Measurements from ENCODE around the gene PPIL1. TPM values are rescaled to one million over a fixed set of nuclear protein-coding genes. Genes with fewer than 3 reads are reported as not detected.

PPIL1 gene
- total and polyA plus RNA-seq, 2 of the 8 experiments (the other 6 are each of a cell fraction or from before 2014, with no cell fraction given): 83.7 to 86.5 TPM

- H2BK120ac ChIP-seq (replicated peaks; ENCODE audit: low read depth, low read length): no peak overlapping the region
- TF ChIP-seq CEBPB (IDR thresholded peaks at IDR 0.05; ENCODE audit: low read depth, low read length): no peak
- no peak for TF ChIP-seq FOSL1 (IDR thresholded peaks at IDR 0.05; ENCODE audit: insufficient read depth, low read depth, low read length)
- no peak for TF ChIP-seq SRF (IDR thresholded peaks at IDR 0.05; ENCODE audit: low read depth, low read length)
- no peak for TF ChIP-seq MAFK (IDR thresholded peaks at IDR 0.05; ENCODE audit: low read depth, low read length)
- no peak for TF ChIP-seq TBP (IDR thresholded peaks at IDR 0.05; ENCODE audit: low read depth, low read length)
- no peak for TF ChIP-seq SP2 (IDR thresholded peaks at IDR 0.05; ENCODE audit: low read length)
- no peak for TF ChIP-seq SAP30 (IDR thresholded peaks at IDR 0.05; ENCODE audit: insufficient read depth, insufficient replicate concordance, low read length)
- TF ChIP-seq CHD1 (IDR thresholded peaks at IDR 0.05; ENCODE audit: low read depth, low read length): no peak
- TF ChIP-seq PHF8 (conservative IDR thresholded peaks at IDR 0.05; ENCODE audit: low read depth, low read length): no peak
- TF ChIP-seq RBBP5 (IDR thresholded peaks at IDR 0.05; ENCODE audit: borderline replicate concordance, low read depth, low read length): no peak
- TF ChIP-seq CBX8 (IDR thresholded peaks at IDR 0.05; ENCODE audit: borderline replicate concordance, low read depth, low read length): no peak
- no peak for TF ChIP-seq USF2 (IDR thresholded peaks at IDR 0.05; ENCODE audit: low read length)
- TF ChIP-seq TEAD4 (IDR thresholded peaks at IDR 0.05; ENCODE audit: low read depth, low read length): no peak
- no peaks in the 10 kb centered on the region for H3K79me2 ChIP-seq (ENCODE audit: control insufficient read depth in 1 of 2, insufficient read depth in 2 of 2, low read length in 2 of 2)
- H2BK12ac ChIP-seq (ENCODE audit: low read depth, low read length): no peak overlapping the region
- H3K14ac ChIP-seq (ENCODE audit: insufficient read length): no peak overlapping the region
- no peak overlapping the region for H3K27ac ChIP-seq (ENCODE audit: low read depth, low read length)
- no peak overlapping the region for H2AFZ ChIP-seq (ENCODE audit: low read length)
- no peak overlapping the region for H3K4me3 ChIP-seq (ENCODE audit: extremely low read depth in 1 of 4, insufficient read depth in 2 of 4, low read depth in 3 of 4, low read length in 4 of 4)
- H2BK15ac ChIP-seq (ENCODE audit: low read length): no peak overlapping the region
- H3K9me3 ChIP-seq (ENCODE audit: insufficient read depth in 2 of 2, low read depth in 1 of 2, low read length in 1 of 2): no peaks in the 10 kb centered on the region
- H3K4ac ChIP-seq (replicated peaks; ENCODE audit: insufficient read length, low read depth, low read length): no peak overlapping the region
- no peaks in the 10 kb centered on the region for H3K4me1 ChIP-seq (replicated peaks in 1 of 4; ENCODE audit: control insufficient read depth in 3 of 4, insufficient read depth in 4 of 4, low read length in 3 of 4)
- ChIA-PET POLR2A (ENCODE audit: partially characterized antibody) (no interaction called here), CTCF (ENCODE audit: partially characterized antibody) (interaction anchor here (0.6 to 11.4 kb wide), 7 partner anchors 10 to 337 kb away, joined by 3 to 154 read pairs (median 7); no protein-coding TSS in a partner anchor)
- H3K27me3 ChIP-seq (replicated peaks in 1 of 4; ENCODE audit: control insufficient read depth in 3 of 4, extremely low read depth in 1 of 4, insufficient read depth in 3 of 4, low read length in 3 of 4): no peaks in the 10 kb centered on the region
- H2BK5ac ChIP-seq (ENCODE audit: low read depth, low read length): no peak overlapping the region
- H2BK20ac ChIP-seq (ENCODE audit: low read length): no peak overlapping the region
- H3K18ac ChIP-seq (ENCODE audit: extremely low read depth, low read length): no peak overlapping the region
- WGBS, 2 experiments (ENCODE audit: extremely low coverage in 1 of 2, insufficient coverage in 1 of 2, insufficient read length in 1 of 2, insufficient replicate concordance in 2 of 2, low coverage in 1 of 2, low lambda C conversion rate in 2 of 2, missing lambda C conversion rate in 1 of 2): 65% methylated on average over 3 of the region's 3 CpGs; no CpG with 5 or more reads in 1 of the 2 experiments
- H3K36me3 ChIP-seq (ENCODE audit: control insufficient read depth in 2 of 4, insufficient read depth in 4 of 4, low read length in 3 of 4): no peaks in the 10 kb centered on the region
- H4K8ac ChIP-seq (ENCODE audit: extremely low read depth, insufficient read depth, low read length): no peak overlapping the region
- no peak overlapping the region for H2AK5ac ChIP-seq (ENCODE audit: low read depth, low read length)
- H3K9ac ChIP-seq (replicated peaks in 1 of 4; ENCODE audit: extremely low read depth in 1 of 4, low read depth in 3 of 4, low read length in 3 of 4): no peak overlapping the region
- H3K79me1 ChIP-seq (ENCODE audit: low read depth, low read length): no peaks in the 10 kb centered on the region
- no peak overlapping the region for H4K91ac ChIP-seq (replicated peaks; ENCODE audit: insufficient read length, low read length)
- H3K23me2 ChIP-seq (ENCODE audit: low read depth, low read length): no peaks in the 10 kb centered on the region
- H3K23ac ChIP-seq (ENCODE audit: insufficient read length): no peak overlapping the region
- H4K20me1 ChIP-seq (replicated peaks in 1 of 2; ENCODE audit: control insufficient read depth in 1 of 2, insufficient read depth in 2 of 2, low read length in 2 of 2): no peaks in the 10 kb centered on the region
- H3K4me2 ChIP-seq (ENCODE audit: insufficient read depth in 1 of 2, low read depth in 2 of 2, low read length in 2 of 2): no peak overlapping the region
- no peak overlapping the region for H4K5ac ChIP-seq (ENCODE audit: insufficient read length, low read depth, low read length)
- FAIRE-seq: no peak
- H3K56ac ChIP-seq (replicated peaks; ENCODE audit: insufficient read length, low read depth, low read length): no peak overlapping the region
- no peak for DNase-seq (ENCODE audit: low read depth in 1 of 2, low spot score in 2 of 2)
Measured at GRCh38 chr6:36813526-36813925, 61.1 kb downstream of the PPIL1 start.
